Activated CD4-positive, alpha-beta T cell treated with anti-CD3 and anti-CD28 coated beads for 36 hours (primary cell): ENCODE measurements around the gene HMMR. TPM values are rescaled to one million over a fixed set of nuclear protein-coding genes. Genes with fewer than 3 reads are reported as not detected.

Experiments
- ATAC-seq: fragments of 200-7000 bp; cut with Tn5 transposase; one replicate; pipeline ENCODE4 v1.10.0; 2021; ENCODE audit warnings: mild to moderate bottlenecking, moderate library complexity
- CTCF ChIA-PET: fragments of 350-600 bp; sonication (Branson Sonifier 250); formaldehyde crosslinking; loops from one replicate; lab custom pipeline; 2021; ENCODE audit warnings: antibody characterized with exemption; lab: Charles Lee
- POLR2A ChIA-PET: fragments of 350-600 bp; sonication (Branson Sonifier 250); formaldehyde crosslinking; loops from one replicate; lab custom pipeline; 2021; ENCODE audit warnings: antibody characterized with exemption, inconsistent platforms; lab: Charles Lee
- DNase-seq: peaks from one replicate; pipeline ENCODE4 v3.0.0-alpha.2; 2020
- H3K27ac Mint-ChIP-seq: one replicate; pipeline ENCODE4 v1.8.0; 2021; ENCODE audit warnings: mixed read lengths
- H3K27me3 Mint-ChIP-seq: one replicate; pipeline ENCODE4 v1.8.0; 2021; ENCODE audit warnings: mixed read lengths
- H3K36me3 Mint-ChIP-seq: one replicate; pipeline ENCODE4 v1.8.0; 2021; ENCODE audit warnings: low read depth, mixed read lengths
- H3K4me1 Mint-ChIP-seq: one replicate; pipeline ENCODE4 v1.8.0; 2021; ENCODE audit warnings: mixed read lengths
- H3K4me3 Mint-ChIP-seq: one replicate; pipeline ENCODE4 v1.8.0; 2021; ENCODE audit warnings: mild to moderate bottlenecking, moderate library complexity, mixed read lengths
- H3K9me3 Mint-ChIP-seq: one replicate; pipeline ENCODE4 v1.8.0; 2021; ENCODE audit warnings: low read depth, mixed read lengths
- intact Hi-C, 2 experiments: fragments of 100-400 bp; cut with DNase I in 1 of 2; cut with micrococcal nuclease in 1 of 2; formaldehyde crosslinking; loops; one replicate each; pipeline versions ENCODE4 v1.14.2 to v1.15.1; 2022 to 2024; cut with DNase I, micrococcal nuclease
- total RNA-seq, 2 experiments: library from RNA; stranded (reverse); gene quantifications; one replicate each; pipeline ENCODE4 v1.2.3, GENCODE V29; 2021

The HMMR gene
- total RNA-seq, 2 experiments from 2014 or later: 94.1 to 102 TPM

GRCh38 chr5:163489055-163489744 is 28.8 kb downstream of the HMMR start:
- intact Hi-C loops: no loop called here
- Mint-ChIP-seq H3K36me3 (peaks cover 45% of the 10 kb centered on the region), H3K4me3 (no peak overlapping the region), H3K4me1 (no peaks in the 10 kb centered on the region), H3K27ac (no peak overlapping the region), H3K27me3 (no peaks in the 10 kb centered on the region), H3K9me3 (no peaks in the 10 kb centered on the region)
- ChIA-PET CTCF (interaction anchor here (0.9 to 2.4 kb wide), 3 partner anchors 10 to 52 kb away, joined by 3 to 6 read pairs (median 5); partner anchors contain the start of gene CCNG1), POLR2A (no interaction called here)
- no peak for ATAC-seq
- DNase-seq: peak; percentile 17

- ATAC-seq: no peak
- intact Hi-C loops: no loop called here
- Mint-ChIP-seq H3K36me3 (peaks cover 42% of the 10 kb centered on the region), H3K9me3 (no peaks in the 10 kb centered on the region), H3K4me3 (no peak overlapping the region), H3K27ac (no peak overlapping the region), H3K27me3 (no peaks in the 10 kb centered on the region), H3K4me1 (no peaks in the 10 kb centered on the region)
- DNase-seq: no peak
- CTCF ChIA-PET: interaction anchor here (0.9 to 2.4 kb wide), 3 partner anchors 10 to 52 kb away, joined by 3 to 6 read pairs (median 5); partner anchors contain the start of gene CCNG1
- POLR2A ChIA-PET: no interaction called here
These were observed 29.3 kb downstream of the HMMR start for GRCh38 chr5:163489745-163490075.

GRCh38 chr5:163496286-163496685 is 35.9 kb downstream of the HMMR start:
- POLR2A ChIA-PET: no interaction called here
- Mint-ChIP-seq H3K36me3 (peaks cover 9% of the 10 kb centered on the region), H3K9me3 (no peaks in the 10 kb centered on the region), H3K27ac (no peak overlapping the region), H3K4me3 (no peak overlapping the region), H3K27me3 (no peaks in the 10 kb centered on the region), H3K4me1 (no peaks in the 10 kb centered on the region)
- DNase-seq: no peak
- ATAC-seq: no peak
- CTCF ChIA-PET: interaction anchor here (1.1 kb wide), 1 partner anchor 80 kb away, joined by 3 read pairs; no protein-coding TSS in a partner anchor
- intact Hi-C loops: no loop called here

- Mint-ChIP-seq H3K4me1 (peaks cover under 1% of the 10 kb centered on the region), H3K9me3 (no peaks in the 10 kb centered on the region), H3K4me3 (no peak overlapping the region), H3K27ac (no peak overlapping the region), H3K27me3 (no peaks in the 10 kb centered on the region), H3K36me3 (peaks cover 8% of the 10 kb centered on the region)
- intact Hi-C loops: no loop called here
- no peak for DNase-seq
- ATAC-seq: no peak
- POLR2A ChIA-PET: no interaction called here
- CTCF ChIA-PET: no interaction called here
These were observed 36.9 kb downstream of the HMMR start for GRCh38 chr5:163497315-163497714.

- Mint-ChIP-seq H3K4me3 (no peak overlapping the region), H3K27me3 (no peaks in the 10 kb centered on the region), H3K9me3 (no peaks in the 10 kb centered on the region), H3K27ac (no peak overlapping the region), H3K4me1 (peaks cover 9% of the 10 kb centered on the region), H3K36me3 (no peaks in the 10 kb centered on the region)
- POLR2A ChIA-PET: interaction anchor here (1.3 kb wide), 1 partner anchor 37 kb away, joined by 6 read pairs; no protein-coding TSS in a partner anchor
- DNase-seq (no peak), ATAC-seq (no peak)
- intact Hi-C loops: no loop called here
- CTCF ChIA-PET: interaction anchor here (1.0 to 1.1 kb wide), 2 partner anchors 10 to 45 kb away, joined by 3 to 5 read pairs; no protein-coding TSS in a partner anchor
These were observed 38.5 kb downstream of the HMMR start for GRCh38 chr5:163498886-163499285.

GRCh38 chr5:163502521-163502920 is 42.1 kb downstream of the HMMR start:
- Mint-ChIP-seq H3K4me3 (peak overlapping the region; percentile 81), H3K27ac (peak overlapping the region; percentile 98), H3K36me3 (peaks cover 1% of the 10 kb centered on the region), H3K9me3 (no peaks in the 10 kb centered on the region), H3K27me3 (no peaks in the 10 kb centered on the region), H3K4me1 (peaks cover 11% of the 10 kb centered on the region)
- no peak for ATAC-seq
- intact Hi-C loops: loop anchor here in 1 of 2 experiments (10.0 kb wide), 1 partner anchor 1958 kb away; the partner anchor contains the start of gene GABRB2
- POLR2A ChIA-PET: interaction anchor here (4.2 kb wide), 1 partner anchor 43 kb away, joined by 89 read pairs; the partner anchor contains the start of genes HMMR and NUDCD2
- CTCF ChIA-PET: interaction anchor here (1.3 to 3.5 kb wide), 2 partner anchors 23 to 42 kb away, joined by 3 to 26 read pairs; partner anchors contain the start of genes HMMR and NUDCD2
- no peak for DNase-seq

- H3K36me3 Mint-ChIP-seq: peaks cover 3% of the 10 kb centered on the region
- DNase-seq: peak; percentile 65
- ChIA-PET CTCF (interaction anchor here (1.3 to 3.5 kb wide), 3 partner anchors 24 to 64 kb away, joined by 3 to 26 read pairs (median 3); partner anchors contain the start of genes HMMR and NUDCD2), POLR2A (interaction anchor here (0.7 to 4.2 kb wide), 2 partner anchors 38 to 44 kb away, joined by 3 to 89 read pairs; partner anchors contain the start of genes HMMR and NUDCD2)
- no peaks in the 10 kb centered on the region for H3K9me3 Mint-ChIP-seq
- intact Hi-C loops: loop anchor here in 1 of 2 experiments (10.0 kb wide), 1 partner anchor 1959 kb away; the partner anchor contains the start of gene GABRB2
- no peak for ATAC-seq
- H3K4me1 Mint-ChIP-seq: peaks cover 20% of the 10 kb centered on the region
- H3K4me3 Mint-ChIP-seq: peak overlapping the region; percentile 81
- H3K27me3 Mint-ChIP-seq: no peaks in the 10 kb centered on the region
- peak overlapping the region; percentile 98 for H3K27ac Mint-ChIP-seq
These were observed 43.0 kb downstream of the HMMR start for GRCh38 chr5:163503106-163504078.

- Mint-ChIP-seq H3K36me3 (peaks cover 5% of the 10 kb centered on the region), H3K4me3 (peak overlapping the region; percentile 81), H3K9me3 (no peaks in the 10 kb centered on the region), H3K27me3 (no peaks in the 10 kb centered on the region), H3K4me1 (peaks cover 27% of the 10 kb centered on the region), H3K27ac (peak overlapping the region; percentile 98)
- ChIA-PET POLR2A (interaction anchor here (0.8 to 4.2 kb wide), 2 partner anchors 44 to 46 kb away, joined by 7 to 89 read pairs; partner anchors contain the start of genes HMMR and NUDCD2), CTCF (interaction anchor here (1.5 to 3.5 kb wide), 2 partner anchors 44 to 64 kb away, joined by 3 to 26 read pairs; partner anchors contain the start of genes HMMR and NUDCD2)
- intact Hi-C loops: loop anchor here in 1 of 2 experiments (10.0 kb wide), 1 partner anchor 1960 kb away; the partner anchor contains the start of gene GABRB2
- DNase-seq (peak; percentile 59), ATAC-seq (peak; percentile 4)
These were observed 43.9 kb downstream of the HMMR start for GRCh38 chr5:163504079-163504931.

- Mint-ChIP-seq H3K4me3 (peak overlapping the region; percentile 81), H3K9me3 (no peaks in the 10 kb centered on the region), H3K36me3 (peaks cover 5% of the 10 kb centered on the region), H3K27ac (peak overlapping the region; percentile 98), H3K27me3 (no peaks in the 10 kb centered on the region), H3K4me1 (peaks cover 32% of the 10 kb centered on the region)
- POLR2A ChIA-PET: interaction anchor here (0.8 to 4.2 kb wide), 3 partner anchors 45 to 66 kb away, joined by 4 to 89 read pairs (median 7); partner anchors contain the start of genes HMMR and NUDCD2
- peak; percentile 5 for ATAC-seq
- intact Hi-C loops: loop anchor here in 1 of 2 experiments (1.0 to 10.0 kb wide), 3 partner anchors 45 to 1960 kb away; partner anchors contain the start of genes CCNG1, GABRB2, HMMR and NUDCD2
- CTCF ChIA-PET: interaction anchor here (0.7 to 3.5 kb wide), 2 partner anchors 44 to 63 kb away, joined by 3 to 26 read pairs; partner anchors contain the start of genes HMMR and NUDCD2
- no peak for DNase-seq
These were observed 44.6 kb downstream of the HMMR start for GRCh38 chr5:163505049-163505367.
